NCI-H146 treated with DMSO at 0.1 percent for 48 hours (cell line): ENCODE measurements around the gene KANSL1L.
"Not testable (repeated sequence)": the region's sequence is repeated elsewhere in the genome, so short reads cannot be mapped to it uniquely, and the experiment has no call there.

Source experiments
- DNase-seq: peaks from one replicate; lab custom pipeline; 2025; ENCODE audit not compliant: unreplicated experiment; lab: John Stamatoyannopoulos, UW

The KANSL1L gene

GRCh38 chr2:210177769-210178168 lies 6.6 kb upstream of the KANSL1L start:
- DNase-seq = no peak

GRCh38 chr2:210177115-210177514 lies 5.9 kb upstream of the KANSL1L start:
- DNase-seq = not testable (repeated sequence)

- no peak for DNase-seq
Observed at GRCh38 chr2:210174086-210174485, 2.9 kb upstream of the KANSL1L start.

DNA sequence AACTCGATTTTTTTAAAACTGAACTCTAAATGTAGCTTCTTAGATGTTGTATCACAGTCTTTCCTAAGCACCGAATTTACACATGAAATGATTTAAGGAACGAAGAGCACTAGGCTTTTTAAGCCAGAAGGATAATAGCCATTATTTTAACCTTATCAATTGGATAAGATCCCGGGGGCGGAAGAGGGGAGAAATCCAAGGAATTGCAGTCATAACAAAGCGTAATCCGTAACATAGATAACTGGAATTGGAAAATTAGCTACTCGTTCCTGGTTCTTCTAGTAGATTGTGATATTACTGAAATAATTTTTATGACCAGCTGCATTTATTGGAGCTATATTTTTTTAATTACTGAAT lies 988 bp upstream of the KANSL1L start:
- peak; percentile 21 for DNase-seq

- DNase-seq = peak; percentile 80
Observed at GRCh38 chr2:210170446-210171303, 534 bp downstream of the KANSL1L start.

DNA sequence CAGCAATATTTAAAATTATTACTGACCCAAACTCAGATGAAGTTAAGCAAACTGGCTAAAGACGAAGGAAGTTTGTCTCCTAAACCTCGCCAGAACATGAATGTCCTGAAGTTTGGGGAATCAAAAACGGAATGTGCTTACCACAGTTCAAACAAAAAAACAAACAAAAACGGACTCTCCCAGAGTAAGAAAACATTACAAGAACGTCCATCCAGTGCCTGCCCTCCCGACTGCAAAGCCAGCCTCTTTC lies 1.1 kb downstream of the KANSL1L start:
- no peak for DNase-seq

DNA sequence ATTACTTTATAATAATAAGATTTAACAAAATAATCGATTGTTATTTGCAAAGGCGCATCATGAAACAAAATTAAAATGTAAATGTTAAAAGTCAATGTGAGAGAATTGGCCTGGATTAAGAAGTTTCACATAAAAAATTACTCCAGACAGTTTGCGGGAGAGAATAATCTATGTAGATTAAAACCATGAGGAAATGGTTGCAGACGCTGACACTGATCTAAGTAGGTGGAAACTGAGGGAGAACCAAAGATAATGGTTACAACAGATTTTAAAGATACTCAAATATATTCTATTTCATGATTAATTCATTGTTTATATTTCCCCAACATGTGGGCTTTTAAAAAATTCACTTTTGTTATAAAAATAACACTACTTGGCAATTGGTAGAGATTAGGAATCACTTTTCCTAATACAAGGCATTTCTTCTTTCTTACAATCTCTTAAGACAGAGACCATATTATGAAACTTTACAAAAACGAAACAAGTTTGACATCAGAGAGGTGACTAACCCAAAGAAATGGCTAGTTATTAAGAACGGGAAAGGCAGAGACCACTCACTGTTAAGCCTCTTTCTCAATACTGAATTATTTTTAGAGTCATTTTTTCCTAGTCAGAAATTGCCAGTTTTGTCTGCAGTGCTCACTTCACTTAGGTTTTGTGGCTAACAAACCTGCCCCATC lies 1.6 kb downstream of the KANSL1L start:
- no peak for DNase-seq

DNA sequence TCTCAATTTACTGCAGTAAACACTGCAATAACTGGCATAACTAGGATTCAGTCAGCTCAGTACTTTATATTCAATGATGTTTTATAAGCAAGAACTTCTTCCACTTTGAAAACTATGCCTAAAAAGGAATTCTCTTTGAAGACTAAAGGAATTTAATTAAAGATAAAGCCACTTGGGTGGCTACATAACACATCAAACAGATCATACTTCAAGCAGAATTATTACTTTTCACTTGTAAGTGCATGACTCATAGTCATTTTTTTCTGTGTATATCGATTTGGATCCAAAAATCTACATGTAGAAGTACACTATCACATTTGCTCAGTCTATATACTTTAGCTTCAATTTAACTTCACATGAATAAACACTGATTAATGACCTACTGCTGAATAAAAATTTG lies 4.0 kb downstream of the KANSL1L start:
- no peak for DNase-seq

DNA sequence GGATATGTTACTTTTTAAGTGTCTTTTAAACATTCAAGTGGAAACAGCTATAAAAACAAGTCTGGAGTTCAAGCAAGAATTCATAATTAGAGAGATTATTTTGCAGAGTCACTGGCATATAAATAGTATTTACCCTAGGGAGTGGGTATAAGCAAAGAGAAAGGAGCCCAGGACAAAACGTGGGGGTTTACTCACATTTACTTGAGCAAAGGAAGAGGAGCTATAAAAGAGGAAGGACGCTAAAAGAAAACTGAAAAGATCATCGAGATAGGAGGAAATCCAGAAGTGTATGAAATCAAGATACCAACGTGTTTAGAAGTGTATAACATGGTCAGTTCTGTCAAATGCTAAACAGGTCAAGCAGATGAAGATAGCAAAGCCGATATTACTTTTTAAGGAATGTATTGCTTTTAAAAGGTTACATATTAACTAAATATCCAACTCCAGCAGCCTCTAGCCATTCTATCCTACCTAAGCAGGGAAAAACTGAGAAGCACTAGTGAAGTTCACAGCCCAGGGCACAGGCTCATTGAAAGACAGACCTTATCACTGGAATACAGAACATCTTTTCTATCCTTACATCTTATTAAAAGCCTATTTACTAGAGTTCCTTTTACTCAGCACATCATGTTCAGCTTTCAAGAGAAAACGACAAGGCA lies 8.6 kb downstream of the KANSL1L start:
- no peak for DNase-seq

GRCh38 chr2:210159059-210159458 lies 12.2 kb downstream of the KANSL1L start:
- no peak for DNase-seq

- DNase-seq = no peak
Observed at GRCh38 chr2:210158236-210158635, 13.0 kb downstream of the KANSL1L start.

- no peak for DNase-seq
Observed at GRCh38 chr2:210157526-210157925, 13.7 kb downstream of the KANSL1L start.

- DNase-seq = no peak
Observed at GRCh38 chr2:210147614-210148013, 23.6 kb downstream of the KANSL1L start.

- no peak for DNase-seq
Observed at GRCh38 chr2:210132239-210132638, 39.0 kb downstream of the KANSL1L start.

- DNase-seq = peak; percentile 72
Observed at GRCh38 chr2:210128961-210129360, 42.2 kb downstream of the KANSL1L start.

DNA sequence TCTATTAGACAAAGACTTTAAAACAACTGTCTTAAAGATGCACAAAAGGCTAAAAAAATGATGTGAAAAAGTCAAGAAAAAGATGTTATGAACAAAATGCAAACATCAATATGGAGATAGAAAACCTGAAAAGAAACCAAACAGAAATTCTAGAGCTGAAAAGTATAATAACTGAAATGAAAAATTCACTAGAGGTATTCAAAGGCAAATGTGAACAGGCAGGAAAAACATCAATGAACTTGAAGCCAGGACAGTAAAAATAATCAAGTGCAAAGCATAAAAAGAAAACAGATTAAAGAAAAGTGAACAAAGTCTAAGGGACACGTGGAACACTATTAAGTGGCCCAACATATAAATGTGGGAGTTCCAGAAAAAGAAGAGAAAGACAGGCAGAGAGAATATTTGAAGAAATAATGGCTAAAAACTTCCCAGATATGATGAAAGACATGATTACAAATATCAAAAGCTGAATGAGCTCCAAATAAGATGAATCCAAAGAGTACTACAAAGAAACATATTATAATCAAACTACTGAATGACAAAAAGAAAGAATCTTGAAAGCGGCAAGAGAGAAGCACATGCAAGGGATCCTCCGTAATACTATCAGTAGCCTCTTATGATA lies 57.5 kb downstream of the KANSL1L start:
- no peak for DNase-seq

GRCh38 chr2:210112871-210113270 lies 58.3 kb downstream of the KANSL1L start:
- DNase-seq = no peak

- DNase-seq = no peak
Observed at GRCh38 chr2:210099940-210100339, 71.3 kb downstream of the KANSL1L start.

GRCh38 chr2:210094787-210095186 lies 76.4 kb downstream of the KANSL1L start:
- no peak for DNase-seq

- DNase-seq = no peak
Observed at GRCh38 chr2:210092791-210093190, 78.4 kb downstream of the KANSL1L start.

GRCh38 chr2:210086930-210087329 lies 84.3 kb downstream of the KANSL1L start:
- DNase-seq = no peak

GRCh38 chr2:210086292-210086691 lies 84.9 kb downstream of the KANSL1L start:
- no peak for DNase-seq
